Measurements from ENCODE around the gene ABO. TPM values are rescaled to one million over a fixed set of nuclear protein-coding genes. Genes with fewer than 3 reads are reported as not detected.
A peak's percentile ranks its signal among the peaks of the same experiment; 100 is the strongest.

The ABO gene
- total and polyA plus RNA-seq, 9 of the 15 experiments (the other 6 are each of a cell fraction or from before 2014, with no cell fraction given), result 5.0 to 21.9 (median 11.9) TPM

DNA sequence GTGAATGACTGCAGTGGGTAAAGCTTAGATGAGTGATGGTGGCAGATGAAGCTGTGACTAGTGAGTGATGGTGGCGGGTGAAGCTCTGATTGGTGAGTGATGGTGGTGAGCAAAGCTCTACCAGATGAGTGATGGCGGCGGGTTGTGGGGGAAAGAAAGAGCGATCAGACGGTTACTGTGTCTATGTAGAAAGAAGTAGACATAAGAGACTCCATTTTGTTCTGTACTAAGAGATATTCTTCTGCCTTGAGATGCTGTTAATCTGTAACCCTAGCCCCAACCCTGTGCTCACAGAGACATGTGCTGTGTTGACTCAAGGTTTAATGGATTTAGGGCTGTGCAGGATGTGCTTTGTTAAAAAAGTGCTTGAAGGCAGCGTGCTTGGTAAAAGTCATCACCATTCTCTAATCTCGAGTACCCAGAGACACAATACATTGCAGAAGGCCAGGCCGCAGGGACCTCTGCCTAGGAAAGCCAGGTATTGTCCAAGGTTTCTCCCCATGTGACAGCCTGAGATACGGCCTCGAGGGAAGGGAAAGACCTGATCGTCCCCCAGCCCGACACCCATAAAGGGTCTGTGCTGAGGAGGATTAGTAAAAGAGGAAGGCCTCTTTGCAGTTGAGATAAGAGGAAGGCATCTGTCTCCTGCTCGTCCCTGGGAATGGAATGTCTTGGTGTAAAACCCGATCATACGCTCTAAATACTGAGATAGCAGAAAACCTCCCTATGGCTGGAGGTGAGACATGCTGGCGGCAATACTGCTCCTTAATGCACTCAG lies 8.4 kb upstream of the ABO start (continued):
- TF ChIP-seq, protein P1, sequence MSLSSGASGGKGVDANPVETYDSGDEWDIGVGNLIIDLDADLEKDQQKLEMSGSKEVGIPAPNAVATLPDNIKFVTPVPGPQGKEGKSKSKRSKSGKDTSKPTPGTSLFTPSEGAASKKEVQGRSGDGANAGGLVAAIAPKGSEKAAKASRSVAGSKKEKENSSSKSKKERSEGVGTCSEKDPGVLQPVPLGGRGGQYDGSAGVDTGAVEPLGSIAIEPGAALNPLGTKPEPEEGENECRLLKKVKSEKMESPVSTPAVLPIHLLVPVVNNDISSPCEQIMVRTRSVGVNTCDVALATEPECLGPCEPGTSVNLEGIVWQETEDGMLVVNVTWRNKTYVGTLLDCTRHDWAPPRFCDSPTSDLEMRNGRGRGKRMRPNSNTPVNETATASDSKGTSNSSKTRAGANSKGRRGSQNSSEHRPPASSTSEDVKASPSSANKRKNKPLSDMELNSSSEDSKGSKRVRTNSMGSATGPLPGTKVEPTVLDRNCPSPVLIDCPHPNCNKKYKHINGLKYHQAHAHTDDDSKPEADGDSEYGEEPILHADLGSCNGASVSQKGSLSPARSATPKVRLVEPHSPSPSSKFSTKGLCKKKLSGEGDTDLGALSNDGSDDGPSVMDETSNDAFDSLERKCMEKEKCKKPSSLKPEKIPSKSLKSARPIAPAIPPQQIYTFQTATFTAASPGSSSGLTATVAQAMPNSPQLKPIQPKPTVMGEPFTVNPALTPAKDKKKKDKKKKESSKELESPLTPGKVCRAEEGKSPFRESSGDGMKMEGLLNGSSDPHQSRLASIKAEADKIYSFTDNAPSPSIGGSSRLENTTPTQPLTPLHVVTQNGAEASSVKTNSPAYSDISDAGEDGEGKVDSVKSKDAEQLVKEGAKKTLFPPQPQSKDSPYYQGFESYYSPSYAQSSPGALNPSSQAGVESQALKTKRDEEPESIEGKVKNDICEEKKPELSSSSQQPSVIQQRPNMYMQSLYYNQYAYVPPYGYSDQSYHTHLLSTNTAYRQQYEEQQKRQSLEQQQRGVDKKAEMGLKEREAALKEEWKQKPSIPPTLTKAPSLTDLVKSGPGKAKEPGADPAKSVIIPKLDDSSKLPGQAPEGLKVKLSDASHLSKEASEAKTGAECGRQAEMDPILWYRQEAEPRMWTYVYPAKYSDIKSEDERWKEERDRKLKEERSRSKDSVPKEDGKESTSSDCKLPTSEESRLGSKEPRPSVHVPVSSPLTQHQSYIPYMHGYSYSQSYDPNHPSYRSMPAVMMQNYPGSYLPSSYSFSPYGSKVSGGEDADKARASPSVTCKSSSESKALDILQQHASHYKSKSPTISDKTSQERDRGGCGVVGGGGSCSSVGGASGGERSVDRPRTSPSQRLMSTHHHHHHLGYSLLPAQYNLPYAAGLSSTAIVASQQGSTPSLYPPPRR (CRISPR knock-in tag; IDR thresholded peaks at IDR 0.05; ENCODE audit: borderline replicate concordance), result peak; percentile 96; the same call in 1 of the 2 replicates

DNA sequence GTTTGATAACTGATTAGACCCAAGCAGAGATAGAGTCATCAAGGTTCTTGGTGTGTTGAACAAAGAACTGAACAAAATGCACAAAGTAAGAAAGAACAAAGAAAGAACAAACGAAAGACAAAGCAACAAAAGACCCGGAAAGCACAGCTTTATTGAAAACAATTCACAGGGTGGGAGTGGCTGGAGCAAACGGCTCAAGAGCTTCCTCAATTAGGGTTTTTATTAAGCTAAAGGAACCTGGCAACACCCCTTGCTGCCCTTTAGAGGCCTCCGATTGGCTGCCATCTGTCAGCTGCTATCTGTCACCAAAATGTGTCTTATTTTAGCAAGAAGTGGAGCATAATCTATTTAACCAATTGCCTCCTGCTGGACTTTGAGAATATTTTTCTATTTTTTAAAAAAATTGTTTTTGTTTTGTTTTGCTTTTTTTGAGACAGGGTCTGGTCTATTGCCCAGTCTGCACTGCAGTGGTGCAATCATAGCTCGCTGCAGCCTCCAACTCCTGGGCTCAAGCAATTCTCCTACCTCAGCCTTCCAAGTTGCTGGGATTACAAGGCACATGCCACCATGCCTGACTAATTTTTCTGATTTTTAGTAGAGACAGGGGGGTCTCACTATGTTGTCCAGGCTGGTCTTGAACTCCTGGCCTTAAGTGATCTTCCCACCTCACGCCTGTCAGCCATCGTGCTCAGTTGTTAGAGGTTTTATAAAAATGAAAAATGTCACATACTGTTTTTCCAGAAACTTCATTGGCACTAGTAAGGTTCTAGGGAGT lies 7.7 kb upstream of the ABO start:
- FAIRE-seq, result no peak
- H3K4me1 ChIP-seq (replicated peaks in 1 of 2; ENCODE audit: control insufficient read depth in 2 of 2, insufficient read depth in 2 of 2, low read length in 2 of 2), result peaks cover 34 to 50% of the 10 kb centered on the region in 2 experiments
- peak in 3 of 4 experiments; percentile 46 to 75 (median 75) for DNase-seq (ENCODE audit: extremely low read depth in 1 of 4, low spot score in 3 of 4)
- H3K4me2 ChIP-seq (ENCODE audit: insufficient read depth, low read length), result peak overlapping the region; percentile 29
- BruUV-seq (replicated peaks), result no TSS peak
- ChIA-PET CTCF (ENCODE audit: low intra/inter-chr PET ratio) (no interaction called here), POLR2A (interaction anchor here (0.6 to 2.6 kb wide), 4 partner anchors 10 to 288 kb away, joined by 3 to 12 read pairs (median 5); no protein-coding TSS in a partner anchor)
- in situ Hi-C loops (cut with MboI) (no loop called here), intact Hi-C loops (cut with micrococcal nuclease) (no loop called here)
- no peaks in the 10 kb centered on the region for H3K36me3 ChIP-seq (ENCODE audit: control insufficient read depth, insufficient read depth, low read length)
- H3K9ac ChIP-seq (ENCODE audit: insufficient read depth in 1 of 2, low read depth in 2 of 2, low read length in 2 of 2), result no peak overlapping the region
- H3K9me1 ChIP-seq (ENCODE audit: control insufficient read depth, insufficient read depth, low read length), result no peaks in the 10 kb centered on the region
- no peaks in the 10 kb centered on the region for H3K27me3 ChIP-seq (ENCODE audit: control insufficient read depth in 2 of 2, insufficient read depth in 2 of 2, low read length in 2 of 2)
- H3K79me2 ChIP-seq (ENCODE audit: control insufficient read depth, insufficient read depth, low read length), result 0 out of 3 replicates have a peak, but pooled peaks cover 3% of the 10 kb centered on the region
- H2AFZ ChIP-seq (ENCODE audit: low read depth, low read length), result peak overlapping the region; percentile 29
- no peaks in the 10 kb centered on the region for H4K20me1 ChIP-seq (replicated peaks; ENCODE audit: control insufficient read depth, insufficient read depth, low read length)
- H3K4me3 ChIP-seq, result no peak overlapping the region
- peaks cover 7% of the 10 kb centered on the region; the same call in 1 of the 2 replicates for H3K9me3 ChIP-seq (replicated peaks; ENCODE audit: control insufficient read depth, insufficient read depth, low read depth, low read length)
- H3K27ac ChIP-seq (ENCODE audit: extremely low read depth, low read depth, low read length), result peak overlapping the region; percentile 59; the same call in 2 of the 3 replicates
- 52% methylated on average over 7 of the region's 7 CpGs for WGBS (ENCODE audit: insufficient coverage, low coverage, missing lambda C conversion rate)
- ATAC-seq, result peak; percentile 29; the same call in 2 of the 3 replicates
- no peak for TF ChIP-seq CAMTA2 (CRISPR knock-in tag; conservative IDR thresholded peaks at IDR 0.05)
- TF ChIP-seq RFX5 (IDR thresholded peaks at IDR 0.05; ENCODE audit: low read depth, low read length), result peak; percentile 49; the same call in 1 of the 2 replicates
- no peak for TF ChIP-seq C11orf30 (IDR thresholded peaks at IDR 0.05; ENCODE audit: low read depth)
- TF ChIP-seq NRF1 (conservative IDR thresholded peaks at IDR 0.05 in 1 of 2, IDR thresholded peaks at IDR 0.05 in 1 of 2), result no peak
- no peak for TF ChIP-seq ZNF586 (CRISPR knock-in tag; conservative IDR thresholded peaks at IDR 0.05)
- peak; percentile 27; the same call in 1 of the 2 replicates for TF ChIP-seq SMARCA5 (IDR thresholded peaks at IDR 0.05)
- no peak for TF ChIP-seq ZNF699 (CRISPR knock-in tag; IDR thresholded peaks at IDR 0.05; ENCODE audit: insufficient replicate concordance)
- TF ChIP-seq, protein P2, sequence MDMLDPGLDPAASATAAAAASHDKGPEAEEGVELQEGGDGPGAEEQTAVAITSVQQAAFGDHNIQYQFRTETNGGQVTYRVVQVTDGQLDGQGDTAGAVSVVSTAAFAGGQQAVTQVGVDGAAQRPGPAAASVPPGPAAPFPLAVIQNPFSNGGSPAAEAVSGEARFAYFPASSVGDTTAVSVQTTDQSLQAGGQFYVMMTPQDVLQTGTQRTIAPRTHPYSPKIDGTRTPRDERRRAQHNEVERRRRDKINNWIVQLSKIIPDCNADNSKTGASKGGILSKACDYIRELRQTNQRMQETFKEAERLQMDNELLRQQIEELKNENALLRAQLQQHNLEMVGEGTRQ (CRISPR knock-in tag; IDR thresholded peaks at IDR 0.05), result 0 out of 2 replicates have a peak, but pooled peaks have one; percentile 12
- TF ChIP-seq, protein P3, sequence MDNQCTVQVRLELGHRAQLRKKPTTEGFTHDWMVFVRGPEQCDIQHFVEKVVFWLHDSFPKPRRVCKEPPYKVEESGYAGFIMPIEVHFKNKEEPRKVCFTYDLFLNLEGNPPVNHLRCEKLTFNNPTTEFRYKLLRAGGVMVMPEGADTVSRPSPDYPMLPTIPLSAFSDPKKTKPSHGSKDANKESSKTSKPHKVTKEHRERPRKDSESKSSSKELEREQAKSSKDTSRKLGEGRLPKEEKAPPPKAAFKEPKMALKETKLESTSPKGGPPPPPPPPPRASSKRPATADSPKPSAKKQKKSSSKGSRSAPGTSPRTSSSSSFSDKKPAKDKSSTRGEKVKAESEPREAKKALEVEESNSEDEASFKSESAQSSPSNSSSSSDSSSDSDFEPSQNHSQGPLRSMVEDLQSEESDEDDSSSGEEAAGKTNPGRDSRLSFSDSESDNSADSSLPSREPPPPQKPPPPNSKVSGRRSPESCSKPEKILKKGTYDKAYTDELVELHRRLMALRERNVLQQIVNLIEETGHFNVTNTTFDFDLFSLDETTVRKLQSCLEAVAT (IDR thresholded peaks at IDR 0.05), result no peak
- no peak for TF ChIP-seq RNF2 (IDR thresholded peaks at IDR 0.05)

Measured in K562 (cell line).